HL-60/S4 treated with retinoic acid at 250 ng/mL for 4 days and 3 days (cell line): ENCODE data around the gene OBSL1.

Experiments used
- in situ Hi-C: fragments of 300-500 bp; cut with MboI; formaldehyde crosslinking; loops from 2 replicates; pipeline ENCODE4 v1.7.0; 2022; ENCODE audit warnings: low sequenced_read_pairs

Gene OBSL1

GRCh38 chr2:219567791-219568361, 3.5 kb downstream of the OBSL1 start:
- in situ Hi-C loops = no loop called here

GRCh38 chr2:219567131-219567530, 4.2 kb downstream of the OBSL1 start:
- in situ Hi-C loops = no loop called here

- in situ Hi-C loops = no loop called here
Observed at GRCh38 chr2:219566640-219567039, 4.7 kb downstream of the OBSL1 start.

GRCh38 chr2:219565130-219566080, 5.9 kb downstream of the OBSL1 start:
- in situ Hi-C loops = no loop called here

GRCh38 chr2:219563271-219563928, 7.9 kb downstream of the OBSL1 start:
- in situ Hi-C loops = no loop called here

GRCh38 chr2:219562049-219563020, 9.0 kb downstream of the OBSL1 start:
- in situ Hi-C loops = no loop called here

- in situ Hi-C loops = no loop called here
Observed at GRCh38 chr2:219561179-219562048, 9.9 kb downstream of the OBSL1 start.

GRCh38 chr2:219560893-219561178, 10.5 kb downstream of the OBSL1 start:
- in situ Hi-C loops = no loop called here

- in situ Hi-C loops = no loop called here
Observed at GRCh38 chr2:219560037-219560892, 11.1 kb downstream of the OBSL1 start.

- in situ Hi-C loops = no loop called here
Observed at GRCh38 chr2:219559156-219559915, 12.0 kb downstream of the OBSL1 start.

GRCh38 chr2:219557791-219558785, 13.3 kb downstream of the OBSL1 start:
- in situ Hi-C loops = no loop called here

- in situ Hi-C loops = no loop called here
Observed at GRCh38 chr2:219557320-219557719, 14.0 kb downstream of the OBSL1 start.

- in situ Hi-C loops = no loop called here
Observed at GRCh38 chr2:219556413-219556812, 14.9 kb downstream of the OBSL1 start.

- in situ Hi-C loops = no loop called here
Observed at GRCh38 chr2:219555956-219556355, 15.4 kb downstream of the OBSL1 start.

GRCh38 chr2:219554350-219554749, 17.0 kb downstream of the OBSL1 start:
- in situ Hi-C loops = no loop called here

GRCh38 chr2:219553463-219553963, 17.8 kb downstream of the OBSL1 start:
- in situ Hi-C loops = no loop called here

- in situ Hi-C loops = no loop called here
Observed at GRCh38 chr2:219553168-219553417, 18.2 kb downstream of the OBSL1 start.
